AG09309 (cell line): ENCODE measurements around the gene POU2AF3.

Source experiments
- DNase-seq: peaks from one replicate; pipeline ENCODE4 v3.0.0-alpha.2; 2010; ENCODE audit warnings: low read depth
- H3K4me3 ChIP-seq: 2 replicates; pipeline ENCODE4 v1.5.1; 2011; ENCODE audit warnings: mild to moderate bottlenecking, low read depth, low read length, moderate library complexity; ENCODE audit not compliant: control insufficient read depth
- TF ChIP-seq, protein P1 (sequence below): IDR thresholded peaks from 2 replicates; pipeline ENCODE4 v1.5.1; 2011; ENCODE audit warnings: mild to moderate bottlenecking, low read depth, low read length, inconsistent platforms; ENCODE audit not compliant: insufficient read depth, control insufficient read depth; ENCODE audit errors: missing control alignments

POU2AF3 gene

DNA sequence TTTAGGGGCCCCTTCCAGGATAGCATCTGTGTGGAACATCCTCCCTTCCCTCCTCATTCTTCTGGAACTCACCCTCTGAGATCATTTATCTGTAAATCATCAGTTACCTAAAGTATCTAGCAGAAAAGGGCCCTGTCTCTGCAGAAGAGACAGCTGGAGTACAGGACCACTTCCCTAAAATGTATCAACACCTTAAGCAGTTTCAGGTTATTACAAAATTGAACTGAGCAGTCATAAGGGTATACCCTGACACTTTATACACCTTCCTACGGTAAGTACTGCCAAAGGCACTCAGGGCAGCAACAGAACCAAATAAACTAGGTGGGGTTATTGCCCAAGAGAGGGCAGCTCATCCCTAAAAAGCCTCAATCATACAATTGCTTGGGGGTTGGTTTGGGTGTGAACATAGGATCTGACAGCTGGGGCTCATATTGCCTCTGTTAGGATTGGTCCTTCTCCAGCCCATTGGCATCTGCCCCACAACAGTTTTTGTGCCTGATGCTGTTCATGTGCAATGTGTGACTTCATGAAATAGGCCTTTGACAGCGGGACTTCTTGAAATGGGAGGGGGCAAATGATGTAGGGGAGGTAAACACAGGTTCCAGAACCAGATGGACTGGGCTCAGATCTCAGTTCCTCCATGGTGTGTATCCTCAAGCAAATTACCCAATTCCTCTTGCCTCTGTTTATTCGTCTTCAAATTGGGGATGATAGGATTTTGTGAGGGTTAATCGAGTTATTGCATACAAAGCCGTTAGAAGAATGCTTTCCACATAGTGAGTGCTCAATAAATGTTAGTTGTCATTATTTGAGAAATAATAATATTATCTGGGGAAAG is 2.9 kb downstream of the POU2AF3 start:
- H3K4me3 ChIP-seq = no peak overlapping the region
- TF ChIP-seq, protein P1, sequence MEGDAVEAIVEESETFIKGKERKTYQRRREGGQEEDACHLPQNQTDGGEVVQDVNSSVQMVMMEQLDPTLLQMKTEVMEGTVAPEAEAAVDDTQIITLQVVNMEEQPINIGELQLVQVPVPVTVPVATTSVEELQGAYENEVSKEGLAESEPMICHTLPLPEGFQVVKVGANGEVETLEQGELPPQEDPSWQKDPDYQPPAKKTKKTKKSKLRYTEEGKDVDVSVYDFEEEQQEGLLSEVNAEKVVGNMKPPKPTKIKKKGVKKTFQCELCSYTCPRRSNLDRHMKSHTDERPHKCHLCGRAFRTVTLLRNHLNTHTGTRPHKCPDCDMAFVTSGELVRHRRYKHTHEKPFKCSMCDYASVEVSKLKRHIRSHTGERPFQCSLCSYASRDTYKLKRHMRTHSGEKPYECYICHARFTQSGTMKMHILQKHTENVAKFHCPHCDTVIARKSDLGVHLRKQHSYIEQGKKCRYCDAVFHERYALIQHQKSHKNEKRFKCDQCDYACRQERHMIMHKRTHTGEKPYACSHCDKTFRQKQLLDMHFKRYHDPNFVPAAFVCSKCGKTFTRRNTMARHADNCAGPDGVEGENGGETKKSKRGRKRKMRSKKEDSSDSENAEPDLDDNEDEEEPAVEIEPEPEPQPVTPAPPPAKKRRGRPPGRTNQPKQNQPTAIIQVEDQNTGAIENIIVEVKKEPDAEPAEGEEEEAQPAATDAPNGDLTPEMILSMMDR = no peak
- no peak for DNase-seq

DNA sequence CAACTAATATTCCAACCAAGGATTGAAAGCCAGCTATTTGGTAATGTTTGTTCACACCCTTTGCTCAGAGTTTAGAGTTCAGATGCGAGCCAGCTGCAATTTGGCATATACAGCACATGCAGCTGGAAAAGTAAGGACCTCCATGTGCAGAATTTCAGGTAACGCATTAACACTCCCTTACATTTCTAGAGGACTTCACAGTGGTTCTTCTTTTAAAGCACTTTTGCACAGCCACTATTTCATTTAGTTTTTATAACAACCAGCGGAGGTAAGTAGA is 3.4 kb downstream of the POU2AF3 start:
- H3K4me3 ChIP-seq = no peak overlapping the region
- DNase-seq = no peak
- TF ChIP-seq, protein P1 = no peak

DNA sequence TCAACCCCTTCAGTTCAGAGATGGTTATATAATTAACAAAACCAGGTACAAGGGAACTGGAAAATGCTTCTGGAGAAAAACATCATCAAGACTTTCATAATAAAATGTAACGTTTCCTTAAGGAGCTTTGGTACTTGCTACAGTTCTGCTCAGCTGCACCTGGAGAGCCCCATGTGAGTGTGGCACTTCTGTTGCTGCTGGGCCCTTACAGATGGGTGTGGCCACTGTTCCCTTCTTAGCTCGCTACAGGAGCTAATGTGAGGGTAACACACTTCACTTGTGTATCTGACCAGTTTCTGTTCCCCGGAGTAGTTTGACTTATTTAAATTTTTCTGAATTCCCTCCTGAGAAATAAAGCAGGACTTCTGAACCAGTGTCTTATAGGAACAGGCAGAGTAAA is 4.0 kb downstream of the POU2AF3 start:
- no peak overlapping the region for H3K4me3 ChIP-seq
- no peak for DNase-seq
- TF ChIP-seq, protein P1 = no peak

DNA sequence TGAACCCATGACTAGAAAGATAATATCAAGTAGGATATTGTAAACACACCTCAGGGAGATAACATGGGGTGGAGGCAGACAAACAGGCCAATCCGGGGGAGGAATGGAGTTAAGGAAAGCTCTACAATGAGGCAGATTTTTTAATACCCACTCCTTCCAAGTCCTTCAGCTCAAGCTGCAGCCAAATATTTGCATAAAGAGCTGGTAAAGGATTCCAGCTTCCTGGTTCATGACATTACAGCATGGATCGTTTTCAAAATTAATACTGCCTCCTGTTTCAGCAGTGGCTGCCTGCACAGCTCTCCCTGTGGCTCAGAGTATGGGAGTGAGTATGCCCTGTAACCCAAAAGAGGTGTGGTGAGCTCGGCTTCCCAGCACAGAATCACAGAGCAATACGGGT is 5.1 kb downstream of the POU2AF3 start:
- no peak for DNase-seq
- TF ChIP-seq, protein P1 = no peak
- H3K4me3 ChIP-seq = no peak overlapping the region

DNA sequence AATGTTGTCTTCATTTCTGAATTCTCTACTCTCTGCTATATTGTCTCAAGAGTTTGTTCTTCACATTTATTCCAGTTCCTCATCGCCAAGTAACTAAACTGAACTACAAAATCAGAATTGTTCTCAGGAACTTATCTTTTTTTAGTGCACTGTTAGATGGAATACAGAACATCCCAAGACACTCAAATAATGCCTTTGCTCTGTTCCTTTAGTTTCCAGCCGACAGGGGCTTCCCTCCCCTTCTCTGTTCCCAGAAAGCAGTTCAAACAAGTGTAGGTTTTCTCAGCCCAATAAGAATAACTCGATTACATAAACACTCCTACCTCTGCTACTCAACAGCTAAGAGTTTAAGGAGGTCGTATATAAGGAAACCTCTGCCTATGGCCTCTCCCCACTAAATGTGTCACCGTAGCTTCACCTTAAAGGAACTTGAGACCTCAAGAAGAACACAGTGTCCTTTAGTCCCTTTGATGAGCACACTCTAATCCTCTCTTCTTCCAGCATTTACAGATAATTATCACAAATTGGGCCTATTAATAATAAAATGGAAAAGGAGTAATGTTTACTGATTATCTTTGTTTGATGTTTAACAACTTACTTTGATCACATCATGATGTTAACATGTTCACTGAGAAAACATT is 6.9 kb downstream of the POU2AF3 start:
- DNase-seq = no peak
- no peak overlapping the region for H3K4me3 ChIP-seq

DNA sequence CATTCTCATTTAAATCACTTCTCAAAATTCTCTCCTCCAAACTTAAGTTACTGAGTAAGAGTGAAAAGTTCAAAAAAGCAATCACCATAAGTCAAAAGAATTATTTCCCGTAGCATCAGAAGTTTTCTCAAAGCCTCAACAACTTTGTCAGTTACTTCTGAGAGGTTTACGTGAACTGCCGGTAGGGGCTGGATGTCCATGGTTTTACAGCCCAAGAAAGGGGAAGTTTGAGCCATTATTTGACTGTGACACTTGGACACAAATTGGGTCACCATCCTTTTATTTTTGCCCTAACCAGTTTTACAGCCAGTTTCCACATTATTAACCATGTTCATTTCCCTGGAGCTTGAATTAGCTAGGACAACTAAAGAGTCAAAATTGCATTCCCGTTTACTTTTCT is 7.5 kb downstream of the POU2AF3 start:
- no peak for DNase-seq
- no peak overlapping the region for H3K4me3 ChIP-seq
- TF ChIP-seq, protein P1 = no peak

More for the DNA sequence above, 6.9 kb downstream of the POU2AF3 start:
- TF ChIP-seq, protein P1 = no peak
